ENCODE data around the gene RPS21. TPM values are rescaled to one million over a fixed set of nuclear protein-coding genes. Genes with fewer than 3 reads are reported as not detected.
A peak's percentile ranks its signal among the peaks of the same experiment; 100 is the strongest.
"Not testable (repeated sequence)": the region's sequence is repeated elsewhere in the genome, so short reads cannot be mapped to it uniquely, and the experiment has no call there.

The RPS21 gene
- total RNA-seq, 2 donors from 2014 or later = 1,025 to 2,724 TPM

DNA sequence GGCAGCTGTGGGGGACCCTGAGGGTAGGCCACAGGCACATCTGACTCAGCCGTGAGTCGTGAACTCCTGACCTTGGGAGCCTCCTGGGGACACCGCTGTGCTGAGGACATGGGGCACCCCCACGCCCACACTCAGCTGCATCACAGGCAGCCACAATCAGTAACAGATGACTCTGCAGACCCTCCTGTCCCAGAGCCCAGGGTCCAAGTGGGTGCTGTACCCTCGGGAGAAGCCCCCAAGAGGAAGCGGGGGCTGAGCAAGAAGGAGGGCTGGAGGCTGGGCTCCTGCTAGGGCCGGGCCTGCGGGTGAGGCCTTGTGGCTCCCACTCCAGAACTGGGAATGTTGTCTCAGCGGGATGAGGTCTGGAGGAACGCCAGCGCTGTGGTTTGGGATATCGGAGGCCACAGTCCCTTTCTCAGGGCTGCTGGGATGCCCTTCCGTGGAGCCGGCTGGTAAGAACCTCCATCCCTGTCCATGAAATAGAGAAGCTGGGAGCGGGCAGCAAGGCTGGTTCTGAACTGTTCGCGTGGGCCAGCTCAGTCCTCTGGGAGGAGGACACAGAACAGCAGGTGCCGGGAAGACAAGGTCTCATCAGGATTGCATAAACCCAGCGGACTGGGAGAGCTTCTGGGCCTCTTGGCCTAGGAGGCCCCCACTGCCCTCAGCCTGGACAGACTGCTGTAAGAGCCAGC lies 16.6 kb upstream of the RPS21 start:
- TF ChIP-seq, protein P1, sequence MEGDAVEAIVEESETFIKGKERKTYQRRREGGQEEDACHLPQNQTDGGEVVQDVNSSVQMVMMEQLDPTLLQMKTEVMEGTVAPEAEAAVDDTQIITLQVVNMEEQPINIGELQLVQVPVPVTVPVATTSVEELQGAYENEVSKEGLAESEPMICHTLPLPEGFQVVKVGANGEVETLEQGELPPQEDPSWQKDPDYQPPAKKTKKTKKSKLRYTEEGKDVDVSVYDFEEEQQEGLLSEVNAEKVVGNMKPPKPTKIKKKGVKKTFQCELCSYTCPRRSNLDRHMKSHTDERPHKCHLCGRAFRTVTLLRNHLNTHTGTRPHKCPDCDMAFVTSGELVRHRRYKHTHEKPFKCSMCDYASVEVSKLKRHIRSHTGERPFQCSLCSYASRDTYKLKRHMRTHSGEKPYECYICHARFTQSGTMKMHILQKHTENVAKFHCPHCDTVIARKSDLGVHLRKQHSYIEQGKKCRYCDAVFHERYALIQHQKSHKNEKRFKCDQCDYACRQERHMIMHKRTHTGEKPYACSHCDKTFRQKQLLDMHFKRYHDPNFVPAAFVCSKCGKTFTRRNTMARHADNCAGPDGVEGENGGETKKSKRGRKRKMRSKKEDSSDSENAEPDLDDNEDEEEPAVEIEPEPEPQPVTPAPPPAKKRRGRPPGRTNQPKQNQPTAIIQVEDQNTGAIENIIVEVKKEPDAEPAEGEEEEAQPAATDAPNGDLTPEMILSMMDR (IDR thresholded peaks at IDR 0.05) = no peak
- DNase-seq (ENCODE audit: low spot score) (no peak), ATAC-seq (ENCODE audit: insufficient number of reproducible peaks, low FRiP score, low read depth) (no peak)
- H3K4me3 ChIP-seq = no peak overlapping the region
- H3K36me3 ChIP-seq = no peaks in the 10 kb centered on the region
- H3K27me3 ChIP-seq (replicated peaks; ENCODE audit: insufficient read depth) = no peaks in the 10 kb centered on the region
- peaks cover 38 to 76% of the 10 kb centered on the region in 2 donors for H3K4me1 ChIP-seq (ENCODE audit: control insufficient read depth in 1 of 2, low read depth in 2 of 2)
- H3K27ac ChIP-seq = peak overlapping the region; percentile 48 to 61
- no peaks in the 10 kb centered on the region for H3K9me3 ChIP-seq

DNA sequence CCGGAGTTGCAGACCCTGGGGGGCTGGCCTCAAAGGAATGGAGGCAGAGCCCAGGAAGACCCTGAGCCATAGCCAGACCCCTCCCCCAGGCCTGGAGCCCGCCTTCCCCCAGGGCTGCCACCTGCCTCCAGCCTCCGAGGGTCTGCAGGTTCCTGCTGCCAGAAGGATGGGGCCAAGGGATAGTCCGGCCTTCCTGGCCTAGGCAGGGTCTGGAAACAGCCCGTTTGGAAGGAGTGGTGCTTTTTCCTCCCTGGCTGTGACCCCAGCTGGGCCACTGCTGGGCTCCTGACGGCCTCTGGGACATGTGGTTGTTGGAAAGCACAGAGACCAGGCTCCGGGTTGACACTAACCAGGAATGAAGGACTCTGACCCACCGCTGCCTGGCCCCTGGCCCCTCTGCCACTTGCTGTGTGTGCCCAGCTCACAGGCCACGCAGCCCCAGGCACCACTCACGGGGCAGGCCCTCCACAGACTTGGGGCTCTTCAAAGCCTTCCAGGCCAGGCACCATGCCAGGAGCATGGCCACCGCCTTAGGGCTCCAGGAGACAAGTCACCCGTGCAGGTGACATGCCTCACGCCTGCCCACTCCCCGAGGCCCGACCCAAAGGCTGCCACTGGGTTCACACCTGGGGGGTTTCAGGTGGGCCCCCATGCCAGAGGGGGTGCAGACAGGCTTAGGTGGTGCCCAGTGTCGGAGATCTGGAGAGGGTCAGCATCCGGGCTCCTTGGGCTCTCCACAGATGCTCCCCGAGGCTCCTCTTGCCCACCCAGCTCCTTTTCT lies 15.9 kb upstream of the RPS21 start:
- H3K4me1 ChIP-seq (ENCODE audit: control insufficient read depth in 1 of 2, low read depth in 2 of 2) = peaks cover 38 to 76% of the 10 kb centered on the region in 2 donors

DNA sequence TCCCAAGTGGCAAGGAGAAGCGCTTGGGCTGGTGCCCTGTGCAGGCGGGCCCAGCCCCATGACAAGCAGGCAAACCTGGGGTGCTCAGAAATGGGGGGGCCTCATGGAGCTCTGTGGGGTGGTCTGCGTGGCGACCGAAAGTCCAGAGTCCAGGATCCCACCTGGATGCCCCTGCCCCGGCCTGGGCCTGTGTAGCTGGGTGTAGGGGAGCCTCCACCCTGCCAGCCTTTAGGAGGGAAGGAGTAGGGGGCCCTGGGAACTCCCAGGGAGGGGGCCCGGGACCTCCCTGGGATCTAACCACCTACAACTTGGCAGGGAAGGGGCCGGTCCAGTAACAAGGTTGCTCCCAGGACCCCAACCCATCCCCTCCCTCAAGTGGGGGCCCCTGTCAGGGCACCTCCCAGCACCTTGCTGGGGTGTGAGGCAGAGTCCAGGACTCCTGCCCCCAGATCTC lies 15.3 kb upstream of the RPS21 start:
- Histone ChIP-seq H3K27me3 (replicated peaks; ENCODE audit: insufficient read depth) (no peaks in the 10 kb centered on the region), H3K9me3 (no peaks in the 10 kb centered on the region), H3K27ac (peak overlapping the region; percentile 48 to 61), H3K36me3 (no peaks in the 10 kb centered on the region), H3K4me1 (ENCODE audit: control insufficient read depth in 1 of 2, low read depth in 2 of 2) (peaks cover 39 to 78% of the 10 kb centered on the region in 2 donors), H3K4me3 (no peak overlapping the region)
- ATAC-seq (ENCODE audit: insufficient number of reproducible peaks, low FRiP score, low read depth) (no peak), DNase-seq (ENCODE audit: low spot score) (no peak)
- TF ChIP-seq, protein P1 (IDR thresholded peaks at IDR 0.05) = no peak

More for the DNA sequence above, 15.9 kb upstream of the RPS21 start:
- TF ChIP-seq, protein P1 (IDR thresholded peaks at IDR 0.05) = no peak
- DNase-seq (ENCODE audit: low spot score) (no peak), ATAC-seq (ENCODE audit: insufficient number of reproducible peaks, low FRiP score, low read depth) (no peak)
- Histone ChIP-seq H3K36me3 (no peaks in the 10 kb centered on the region), H3K4me3 (no peak overlapping the region), H3K27ac (peak overlapping the region; percentile 48 to 61), H3K9me3 (no peaks in the 10 kb centered on the region), H3K27me3 (replicated peaks; ENCODE audit: insufficient read depth) (no peaks in the 10 kb centered on the region)

DNA sequence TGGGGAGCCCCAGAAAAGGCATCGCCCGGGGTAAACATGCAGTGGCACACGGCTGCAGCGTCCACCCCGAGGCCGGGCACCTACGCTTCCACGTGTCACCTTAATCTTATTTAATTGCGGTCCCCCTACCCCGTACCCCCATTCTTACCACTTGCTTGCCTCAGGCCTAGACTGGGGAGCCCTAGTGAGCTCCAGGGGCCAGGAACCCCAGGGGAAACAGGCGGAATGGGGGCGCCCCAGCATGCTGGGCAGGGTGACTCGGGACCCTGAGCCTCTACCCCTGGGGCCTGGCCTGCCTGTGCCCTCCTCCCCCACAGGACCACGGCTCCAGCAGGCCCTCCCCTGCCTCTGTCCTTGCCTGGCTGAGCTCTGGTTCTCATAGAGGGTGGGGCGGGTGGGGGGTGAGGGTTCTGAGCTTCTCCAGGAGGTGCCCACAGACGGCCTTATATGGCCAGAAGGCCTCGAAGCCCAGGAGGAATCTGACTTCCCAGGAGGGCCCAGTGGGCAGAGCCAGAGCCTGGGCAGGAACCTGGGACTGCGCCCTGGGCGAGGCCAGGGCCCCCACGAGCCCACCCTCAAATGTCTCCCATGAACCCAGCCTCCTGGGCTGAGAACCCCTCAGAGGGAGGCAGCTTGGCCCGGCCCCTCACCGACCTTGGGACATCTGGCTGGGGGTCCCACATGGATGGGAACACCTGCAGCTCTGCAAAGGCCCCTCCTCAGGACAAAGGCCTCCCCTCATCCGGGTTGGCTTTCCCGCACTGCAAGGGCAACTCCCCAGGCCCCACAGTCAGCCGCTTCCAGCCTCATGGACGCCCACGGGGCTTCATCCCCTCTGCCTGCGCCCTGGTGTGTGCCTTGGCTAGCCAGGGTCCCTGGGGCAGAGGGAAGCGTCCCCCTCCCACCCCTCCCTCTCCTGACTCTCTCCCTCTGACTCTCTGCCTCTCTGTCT lies 14.6 kb upstream of the RPS21 start:
- TF ChIP-seq, protein P1 (IDR thresholded peaks at IDR 0.05) = no peak
- DNase-seq (ENCODE audit: low spot score) (no peak), ATAC-seq (ENCODE audit: insufficient number of reproducible peaks, low FRiP score, low read depth) (peak; percentile 23)
- no peaks in the 10 kb centered on the region for H3K36me3 ChIP-seq
- H3K4me3 ChIP-seq = no peak overlapping the region
- peaks cover 43 to 84% of the 10 kb centered on the region in 2 donors for H3K4me1 ChIP-seq (ENCODE audit: control insufficient read depth in 1 of 2, low read depth in 2 of 2)
- H3K27ac ChIP-seq = peak overlapping the region; percentile 61 to 72
- no peaks in the 10 kb centered on the region for H3K9me3 ChIP-seq
- H3K27me3 ChIP-seq (replicated peaks; ENCODE audit: insufficient read depth) = no peaks in the 10 kb centered on the region

DNA sequence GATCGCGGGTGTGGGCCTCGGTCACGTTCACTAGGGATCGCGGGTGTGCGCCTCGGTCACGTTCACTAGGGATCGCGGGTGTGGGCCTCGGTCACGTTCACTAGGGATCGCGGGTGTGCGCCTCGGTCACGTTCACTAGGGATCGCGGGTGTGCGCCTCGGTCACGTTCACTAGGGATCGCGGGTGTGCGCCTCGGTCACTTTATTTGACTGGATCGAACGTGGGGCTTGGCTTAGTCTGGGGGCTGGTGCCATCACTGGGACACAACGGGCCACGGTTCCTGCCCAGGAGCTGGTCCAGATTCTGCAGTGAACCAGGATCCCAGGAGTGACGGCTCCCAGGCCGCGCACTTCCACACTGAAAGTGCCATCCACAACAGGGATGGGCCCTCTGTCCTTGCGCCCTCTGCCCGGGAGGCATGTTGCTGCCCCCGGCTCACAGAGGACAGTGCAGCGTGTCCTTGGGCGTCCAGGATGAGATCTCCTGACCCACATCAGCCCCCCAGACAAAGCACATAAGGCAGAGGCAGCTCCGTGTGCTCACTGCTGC lies 13.2 kb upstream of the RPS21 start:
- H3K27me3 ChIP-seq (replicated peaks; ENCODE audit: insufficient read depth); DNase-seq (ENCODE audit: low spot score); H3K4me3 ChIP-seq; ATAC-seq (ENCODE audit: insufficient number of reproducible peaks, low FRiP score, low read depth); H3K9me3 ChIP-seq; H3K36me3 ChIP-seq: not testable (repeated sequence)
- H3K27ac ChIP-seq = peak overlapping the region in 1 of 2 donors; percentile 41
- H3K4me1 ChIP-seq (ENCODE audit: control insufficient read depth in 1 of 2, low read depth in 2 of 2) = peaks cover 37 to 84% of the 10 kb centered on the region in 2 donors

Measured in thoracic aorta (tissue), 2 donors.